CD4-positive, alpha-beta T cell (primary cell): Measurements from ENCODE around the gene ZNF574. TPM values are rescaled to one million over a fixed set of nuclear protein-coding genes. Genes with fewer than 3 reads are reported as not detected.

Source experiments
- ATAC-seq: fragments of 200-7000 bp; cut with Tn5 transposase; one replicate; pipeline ENCODE4 v1.10.0; 2022; ENCODE audit warnings: mild to moderate bottlenecking; ENCODE audit not compliant: poor library complexity
- CTCF ChIA-PET: fragments of 350-600 bp; sonication (Branson Sonifier 250); formaldehyde crosslinking; loops from one replicate; lab custom pipeline; 2021; ENCODE audit warnings: antibody characterized with exemption, inconsistent platforms; lab: Charles Lee
- POLR2A ChIA-PET: fragments of 350-600 bp; sonication (Branson Sonifier 250); formaldehyde crosslinking; loops from one replicate; lab custom pipeline; 2021; ENCODE audit warnings: antibody characterized with exemption, inconsistent platforms; lab: Charles Lee
- DNase-seq, 14 experiments: peaks; one replicate each; pipeline ENCODE4 v3.0.0-alpha.2; 2013 to 2020; ENCODE audit warnings: mixed read lengths in 2 of 14
- H3K27ac ChIP-seq, 2 donors: one replicate each; pipeline versions ENCODE4 v1.5.1 to v1.7.0; 2013; ENCODE audit warnings: low read length in 2 of 2, low read depth in 1 of 2, mild to moderate bottlenecking in 1 of 2
- H3K27me3 ChIP-seq, 2 experiments: 1 replicate in 1 of 2; 2 replicates in 1 of 2; pipeline versions ENCODE4 v1.6.1 to v1.7.0; 2013; ENCODE audit warnings: low read length in 2 of 2, control low read depth in 1 of 2, mild to moderate bottlenecking in 1 of 2, moderate library complexity in 1 of 2; ENCODE audit not compliant: insufficient read depth in 2 of 2, control insufficient read depth in 1 of 2
- H3K36me3 ChIP-seq: one replicate; pipeline ENCODE4 v1.6.1; 2013; ENCODE audit warnings: low read length, control low read depth; ENCODE audit not compliant: insufficient read depth
- H3K4me1 ChIP-seq: one replicate; pipeline ENCODE4 v1.6.1; 2013; ENCODE audit warnings: low read length, control low read depth; ENCODE audit not compliant: insufficient read depth
- H3K4me3 ChIP-seq: one replicate; pipeline ENCODE4 v1.5.1; 2013; ENCODE audit warnings: mild to moderate bottlenecking, low read length, moderate library complexity
- H3K9me3 ChIP-seq, 2 experiments: 1 replicate in 1 of 2; 2 replicates in 1 of 2; pipeline versions ENCODE4 v1.6.1 to v1.7.0; 2013; ENCODE audit warnings: low read length in 2 of 2, mild to moderate bottlenecking in 2 of 2, control low read depth in 1 of 2, moderate library complexity in 1 of 2; ENCODE audit not compliant: control insufficient read depth in 1 of 2, insufficient read depth in 1 of 2
- H3K27ac Mint-ChIP-seq: one replicate; pipeline ENCODE4 v1.8.0; 2020; ENCODE audit warnings: mixed read lengths
- H3K27me3 Mint-ChIP-seq: one replicate; pipeline ENCODE4 v1.8.0; 2021; ENCODE audit warnings: mixed read lengths
- H3K36me3 Mint-ChIP-seq: one replicate; pipeline ENCODE4 v1.8.0; 2021; ENCODE audit warnings: low read depth, mixed read lengths
- H3K4me1 Mint-ChIP-seq: one replicate; pipeline ENCODE4 v1.8.0; 2021; ENCODE audit warnings: low read depth, mixed read lengths
- H3K4me3 Mint-ChIP-seq: one replicate; pipeline ENCODE4 v1.8.0; 2020; ENCODE audit warnings: mild to moderate bottlenecking, mixed read lengths
- H3K9me3 Mint-ChIP-seq: one replicate; pipeline ENCODE4 v1.8.0; 2020; ENCODE audit warnings: mixed read lengths
- intact Hi-C, 2 experiments: fragments of 100-400 bp; cut with DNase I in 1 of 2; cut with micrococcal nuclease in 1 of 2; formaldehyde crosslinking; loops; one replicate each; pipeline versions ENCODE4 v1.15.1 to v1.9.0; 2023 to 2025; cut with DNase I, micrococcal nuclease
- total RNA-seq, 174 experiments: library from RNA in 2 of 174; stranded (reverse) in 2 of 174; gene quantifications; one replicate each; pipeline ENCODE4 v1.2.3 and lab custom pipeline; 2021 to 2026
- TF ChIP-seq, protein P1 (sequence below): fragments of 200-600 bp; IDR thresholded peaks from one replicate; pipeline ENCODE4 v1.8.0; 2022; ENCODE audit warnings: antibody characterized with exemption, mild to moderate bottlenecking

The ZNF574 gene
- total RNA-seq, 2 experiments from 2014 or later = 21.5 to 24.0 TPM

DNA sequence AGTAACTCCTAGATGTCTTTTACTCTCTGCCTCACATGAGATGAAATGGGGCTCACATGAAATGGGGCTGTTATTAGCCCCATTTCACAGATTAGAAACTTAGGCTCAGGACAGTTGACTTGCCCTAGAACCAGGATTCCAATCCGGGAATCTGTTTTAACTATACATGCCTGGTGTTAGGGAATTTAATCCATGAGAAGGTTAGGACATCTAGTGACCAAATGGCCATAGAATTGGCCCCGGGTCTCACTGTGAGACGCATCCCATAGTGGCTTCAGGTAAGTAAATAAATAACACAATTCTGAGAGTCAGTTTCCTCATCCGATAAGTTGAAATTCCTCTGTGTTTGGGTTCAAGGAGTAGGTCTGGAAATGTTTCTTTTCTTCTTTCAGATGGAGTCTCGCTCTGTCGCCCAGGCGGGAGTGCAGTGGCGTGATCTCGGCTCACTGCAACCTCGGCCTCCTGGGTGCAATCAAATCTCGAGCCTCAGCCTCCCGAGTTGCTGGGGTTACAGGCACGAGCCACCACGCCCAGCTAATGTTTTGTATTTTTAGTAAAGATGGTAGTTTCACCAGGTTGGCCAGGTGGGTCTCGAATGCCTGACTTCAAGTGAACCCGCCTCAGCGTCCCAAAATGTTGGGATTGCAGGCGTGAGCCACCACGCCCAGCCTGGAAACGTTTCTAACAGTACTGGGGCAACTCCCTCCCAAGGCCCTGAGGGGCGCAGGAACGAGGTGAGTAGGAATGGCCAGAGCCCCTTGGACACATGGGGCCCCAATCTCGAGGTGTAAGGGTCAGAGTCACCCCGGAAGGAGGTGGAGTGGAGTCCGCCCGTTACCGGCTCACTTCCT, 1.2 kb upstream of the ZNF574 start:
- peak overlapping the region; percentile 99 for H3K27ac Mint-ChIP-seq
- Histone ChIP-seq H3K36me3 (peaks cover 14% of the 10 kb centered on the region), H3K9me3 (no peaks in the 10 kb centered on the region), H3K27ac (peak overlapping the region; percentile 97 to 98), H3K27me3 (peaks cover 1 to 3% of the 10 kb centered on the region in 2 experiments), H3K4me3 (peak overlapping the region; percentile 63), H3K4me1 (peaks cover 29% of the 10 kb centered on the region)
- ATAC-seq (no peak), DNase-seq (peak in 3 of 14 experiments; percentile 10 to 55 (median 14))
- H3K9me3 Mint-ChIP-seq = no peaks in the 10 kb centered on the region
- ChIA-PET CTCF (no interaction called here), POLR2A (interaction anchor here (0.8 kb wide), 1 partner anchor 1594 kb away, joined by 3 read pairs; no protein-coding TSS in a partner anchor)
- intact Hi-C loops = loop anchor here (5.0 kb wide), 2 partner anchors 112 to 712 kb away; partner anchors contain the start of gene B9D2 (in 1 of the 2)
- TF ChIP-seq, protein P1, sequence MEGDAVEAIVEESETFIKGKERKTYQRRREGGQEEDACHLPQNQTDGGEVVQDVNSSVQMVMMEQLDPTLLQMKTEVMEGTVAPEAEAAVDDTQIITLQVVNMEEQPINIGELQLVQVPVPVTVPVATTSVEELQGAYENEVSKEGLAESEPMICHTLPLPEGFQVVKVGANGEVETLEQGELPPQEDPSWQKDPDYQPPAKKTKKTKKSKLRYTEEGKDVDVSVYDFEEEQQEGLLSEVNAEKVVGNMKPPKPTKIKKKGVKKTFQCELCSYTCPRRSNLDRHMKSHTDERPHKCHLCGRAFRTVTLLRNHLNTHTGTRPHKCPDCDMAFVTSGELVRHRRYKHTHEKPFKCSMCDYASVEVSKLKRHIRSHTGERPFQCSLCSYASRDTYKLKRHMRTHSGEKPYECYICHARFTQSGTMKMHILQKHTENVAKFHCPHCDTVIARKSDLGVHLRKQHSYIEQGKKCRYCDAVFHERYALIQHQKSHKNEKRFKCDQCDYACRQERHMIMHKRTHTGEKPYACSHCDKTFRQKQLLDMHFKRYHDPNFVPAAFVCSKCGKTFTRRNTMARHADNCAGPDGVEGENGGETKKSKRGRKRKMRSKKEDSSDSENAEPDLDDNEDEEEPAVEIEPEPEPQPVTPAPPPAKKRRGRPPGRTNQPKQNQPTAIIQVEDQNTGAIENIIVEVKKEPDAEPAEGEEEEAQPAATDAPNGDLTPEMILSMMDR = no peak
- peaks cover 32% of the 10 kb centered on the region for H3K4me1 Mint-ChIP-seq
- peak overlapping the region; percentile 97 for H3K4me3 Mint-ChIP-seq
- H3K36me3 Mint-ChIP-seq = peaks cover 39% of the 10 kb centered on the region
- H3K27me3 Mint-ChIP-seq = no peaks in the 10 kb centered on the region

DNA sequence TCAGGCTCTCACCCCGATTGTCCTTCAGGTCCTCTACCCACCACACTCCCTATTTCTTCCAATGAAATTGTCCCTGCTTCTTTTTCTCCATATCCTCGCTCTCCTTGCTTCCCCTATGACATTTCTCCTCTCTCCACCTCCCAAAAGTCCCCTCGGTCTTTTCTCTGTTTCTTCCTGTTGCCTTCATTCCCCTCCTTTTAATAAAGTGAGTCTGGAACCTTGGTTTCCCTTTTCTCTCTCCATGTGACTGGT, 676 bp upstream of the ZNF574 start:
- Histone ChIP-seq H3K27ac (peak overlapping the region; percentile 97 to 98), H3K4me3 (peak overlapping the region; percentile 63), H3K4me1 (peaks cover 29% of the 10 kb centered on the region), H3K27me3 (no peaks in the 10 kb centered on the region), H3K36me3 (peaks cover 19% of the 10 kb centered on the region), H3K9me3 (no peaks in the 10 kb centered on the region)
- DNase-seq (no peak), ATAC-seq (peak; percentile 3)
- Mint-ChIP-seq H3K4me3 (peak overlapping the region; percentile 97), H3K27me3 (no peaks in the 10 kb centered on the region), H3K9me3 (no peaks in the 10 kb centered on the region), H3K27ac (peak overlapping the region; percentile 99), H3K4me1 (peaks cover 32% of the 10 kb centered on the region), H3K36me3 (peaks cover 44% of the 10 kb centered on the region)
- POLR2A ChIA-PET = no interaction called here
- intact Hi-C loops = loop anchor here (5.0 kb wide), 2 partner anchors 113 to 713 kb away; partner anchors contain the start of gene B9D2 (in 1 of the 2)
- CTCF ChIA-PET = no interaction called here
- TF ChIP-seq, protein P1 = no peak

GRCh38 chr19:42076380-42076944, 496 bp downstream of the ZNF574 start:
- H3K9me3 Mint-ChIP-seq = no peaks in the 10 kb centered on the region
- Histone ChIP-seq H3K4me1 (peaks cover 29% of the 10 kb centered on the region), H3K36me3 (peaks cover 31% of the 10 kb centered on the region), H3K4me3 (peak overlapping the region; percentile 63), H3K9me3 (no peaks in the 10 kb centered on the region), H3K27ac (peak overlapping the region; percentile 65 to 98), H3K27me3 (no peaks in the 10 kb centered on the region)
- ChIA-PET POLR2A (interaction anchor here (0.7 to 1.7 kb wide), 9 partner anchors 14 to 222 kb away, joined by 3 to 5 read pairs (median 3); partner anchors contain the start of genes GSK3A and RPS19), CTCF (interaction anchor here (0.8 to 1.4 kb wide), 4 partner anchors 16 to 41 kb away, joined by 3 read pairs; no protein-coding TSS in a partner anchor)
- peak overlapping the region; percentile 99 for H3K27ac Mint-ChIP-seq
- peaks cover 51% of the 10 kb centered on the region for H3K36me3 Mint-ChIP-seq
- peaks cover 35% of the 10 kb centered on the region for H3K4me1 Mint-ChIP-seq
- intact Hi-C loops = loop anchor here (2.0 to 5.0 kb wide), 3 partner anchors 114 to 714 kb away; partner anchors contain the start of genes B9D2 (in 1 of the 2) and RPS19 (in 1 of the 2)
- peak overlapping the region; percentile 89 for H3K4me3 Mint-ChIP-seq
- DNase-seq (peak in 7 of 14 experiments; percentile 9 to 54 (median 26)), ATAC-seq (peak; percentile 1)
- no peaks in the 10 kb centered on the region for H3K27me3 Mint-ChIP-seq
- TF ChIP-seq, protein P1 = no peak
